Lower leg skin (tissue), 3 donors: ENCODE results near the gene JPH2.

Experiments used
- CTCF ChIP-seq, 3 donors: fragments of 450-650 bp; IDR thresholded peaks; one replicate each; pipeline ENCODE4 v1.5.1; 2016; ENCODE audit warnings: antibody characterized with exemption in 3 of 3, mild to moderate bottlenecking in 3 of 3, moderate library complexity in 2 of 3
- POLR2A ChIP-seq, 2 donors: fragments of 450-650 bp; IDR thresholded peaks; one replicate each; pipeline ENCODE4 v1.6.1; 2016 to 2017; ENCODE audit warnings: antibody characterized with exemption in 2 of 2, mild to moderate bottlenecking in 1 of 2, moderate library complexity in 1 of 2

- no peak for TF ChIP-seq POLR2A (IDR thresholded peaks at IDR 0.05)
- no peak for TF ChIP-seq CTCF (IDR thresholded peaks at IDR 0.05)
These were observed 8.6 kb upstream of the JPH2 start for GRCh38 chr20:44195605-44196004.
